BE2C (cell line): Measurements from ENCODE around the gene NEK11.
"Not testable (repeated sequence)": the region's sequence is repeated elsewhere in the genome, so short reads cannot be mapped to it uniquely, and the experiment has no call there.

Experiments used
- DNase-seq: peaks from one replicate; pipeline ENCODE4 v3.0.0-alpha.2; 2020
- H3K27me3 ChIP-seq: fragments of 250-450 bp; sonication (Bioruptor Pico); 2 replicates; pipeline ENCODE4 v1.5.1; 2020; ENCODE audit warnings: mild to moderate bottlenecking
- H3K36me3 ChIP-seq: fragments of 250-450 bp; sonication (Bioruptor Pico); 2 replicates; pipeline ENCODE4 v1.5.1; 2020; ENCODE audit warnings: mild to moderate bottlenecking
- H3K4me1 ChIP-seq: fragments of 250-450 bp; sonication (Bioruptor Pico); 2 replicates; pipeline ENCODE4 v1.5.1; 2020
- H3K4me3 ChIP-seq: 2 replicates; pipeline ENCODE4 v1.5.1; 2011; ENCODE audit warnings: low read depth, low read length
- H3K9me3 ChIP-seq: fragments of 250-450 bp; sonication (Bioruptor Pico); 2 replicates; pipeline ENCODE4 v1.5.1; 2020
- CTCF ChIP-seq: IDR thresholded peaks from 2 replicates; pipeline ENCODE4 v1.5.1; 2012; ENCODE audit warnings: mild to moderate bottlenecking, low read depth, low read length

The NEK11 gene

GRCh38 chr3:131031660-131032059 is 5.0 kb downstream of the NEK11 start:
- no peaks in the 10 kb centered on the region for H3K4me1 ChIP-seq

GRCh38 chr3:131033480-131034080 is 6.9 kb downstream of the NEK11 start:
- Histone ChIP-seq H3K27me3 (no peaks in the 10 kb centered on the region), H3K4me1 (no peaks in the 10 kb centered on the region), H3K4me3 (no peak overlapping the region), H3K9me3 (no peaks in the 10 kb centered on the region), H3K36me3 (no peaks in the 10 kb centered on the region)
- DNase-seq: peak; percentile 25
- TF ChIP-seq CTCF: peak; percentile 67

More at GRCh38 chr3:131031660-131032059, 5.0 kb downstream of the NEK11 start:
- H3K36me3 ChIP-seq: no peaks in the 10 kb centered on the region
- DNase-seq: no peak
- H3K9me3 ChIP-seq: no peaks in the 10 kb centered on the region
- H3K4me3 ChIP-seq: no peak overlapping the region
- no peaks in the 10 kb centered on the region for H3K27me3 ChIP-seq
- no peak for TF ChIP-seq CTCF

GRCh38 chr3:131036200-131036816 is 9.6 kb downstream of the NEK11 start:
- no peaks in the 10 kb centered on the region for H3K27me3 ChIP-seq
- H3K9me3 ChIP-seq: no peaks in the 10 kb centered on the region
- H3K4me1 ChIP-seq: no peaks in the 10 kb centered on the region
- H3K36me3 ChIP-seq: no peaks in the 10 kb centered on the region
- TF ChIP-seq CTCF: no peak
- DNase-seq: no peak
- H3K4me3 ChIP-seq: no peak overlapping the region

- no peak for DNase-seq
- no peaks in the 10 kb centered on the region for H3K36me3 ChIP-seq
- no peak overlapping the region for H3K4me3 ChIP-seq
- TF ChIP-seq CTCF: no peak
- H3K4me1 ChIP-seq: no peaks in the 10 kb centered on the region
- H3K9me3 ChIP-seq: no peaks in the 10 kb centered on the region
- H3K27me3 ChIP-seq: no peaks in the 10 kb centered on the region
These were observed 10.3 kb downstream of the NEK11 start for GRCh38 chr3:131036986-131037385.

- Histone ChIP-seq H3K4me3 (no peak overlapping the region), H3K4me1 (no peaks in the 10 kb centered on the region), H3K36me3 (no peaks in the 10 kb centered on the region), H3K9me3 (no peaks in the 10 kb centered on the region), H3K27me3 (no peaks in the 10 kb centered on the region)
- no peak for DNase-seq
- TF ChIP-seq CTCF: no peak
These were observed 11.6 kb downstream of the NEK11 start for GRCh38 chr3:131038326-131038725.

GRCh38 chr3:131042271-131042985 is 15.8 kb downstream of the NEK11 start:
- H3K4me1 ChIP-seq, H3K4me3 ChIP-seq, H3K9me3 ChIP-seq, DNase-seq, H3K27me3 ChIP-seq, H3K36me3 ChIP-seq: not testable (repeated sequence)
